B cell (primary cell): ENCODE measurements around the gene ARID3B.

Experiments used
- EZH2 ChIP-seq: IDR thresholded peaks from 2 replicates; pipeline ENCODE4 v1.6.1; 2012; ENCODE audit warnings: borderline replicate concordance, low read depth, mild to moderate bottlenecking, moderate library complexity, low read length; ENCODE audit not compliant: insufficient read depth, poor library complexity, severe bottlenecking
- TF ChIP-seq, protein P1 (sequence below): fragments of 200-600 bp; IDR thresholded peaks from one replicate; pipeline ENCODE4 v1.8.0; 2022; ENCODE audit warnings: antibody characterized with exemption, mild to moderate bottlenecking

DNA sequence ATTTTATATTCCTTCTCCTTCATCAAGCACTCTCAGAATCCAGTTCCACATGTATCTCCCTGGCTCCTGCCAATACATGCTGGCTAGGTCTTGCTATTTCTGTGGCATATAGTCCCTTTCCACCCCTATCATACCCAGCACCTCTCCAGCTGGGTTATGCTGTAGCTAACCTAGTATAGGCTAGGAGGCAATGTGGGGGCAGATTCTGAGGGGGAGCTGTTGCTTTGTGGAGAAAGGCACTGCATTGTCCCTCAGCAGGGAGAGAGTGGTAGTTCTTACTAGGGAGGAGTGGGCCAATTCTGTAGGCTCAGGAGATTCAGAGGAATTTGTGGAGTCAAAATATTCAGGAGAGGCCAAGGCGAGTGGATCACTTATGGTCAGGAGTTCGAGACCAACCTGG, 40.6 kb upstream of the ARID3B start:
- TF ChIP-seq, protein P1, sequence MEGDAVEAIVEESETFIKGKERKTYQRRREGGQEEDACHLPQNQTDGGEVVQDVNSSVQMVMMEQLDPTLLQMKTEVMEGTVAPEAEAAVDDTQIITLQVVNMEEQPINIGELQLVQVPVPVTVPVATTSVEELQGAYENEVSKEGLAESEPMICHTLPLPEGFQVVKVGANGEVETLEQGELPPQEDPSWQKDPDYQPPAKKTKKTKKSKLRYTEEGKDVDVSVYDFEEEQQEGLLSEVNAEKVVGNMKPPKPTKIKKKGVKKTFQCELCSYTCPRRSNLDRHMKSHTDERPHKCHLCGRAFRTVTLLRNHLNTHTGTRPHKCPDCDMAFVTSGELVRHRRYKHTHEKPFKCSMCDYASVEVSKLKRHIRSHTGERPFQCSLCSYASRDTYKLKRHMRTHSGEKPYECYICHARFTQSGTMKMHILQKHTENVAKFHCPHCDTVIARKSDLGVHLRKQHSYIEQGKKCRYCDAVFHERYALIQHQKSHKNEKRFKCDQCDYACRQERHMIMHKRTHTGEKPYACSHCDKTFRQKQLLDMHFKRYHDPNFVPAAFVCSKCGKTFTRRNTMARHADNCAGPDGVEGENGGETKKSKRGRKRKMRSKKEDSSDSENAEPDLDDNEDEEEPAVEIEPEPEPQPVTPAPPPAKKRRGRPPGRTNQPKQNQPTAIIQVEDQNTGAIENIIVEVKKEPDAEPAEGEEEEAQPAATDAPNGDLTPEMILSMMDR: no peak
- no peak for TF ChIP-seq EZH2
